Liver (tissue), 9 donors: ENCODE measurements around the gene PLXNA2. TPM values are rescaled to one million over a fixed set of nuclear protein-coding genes. Genes with fewer than 3 reads are reported as not detected.

Experiments
- DNase-seq: peaks from one replicate; pipeline ENCODE4 v3.0.0-alpha.2; 2017; ENCODE audit warnings: low spot score
- H3K27ac ChIP-seq, 2 donors: one replicate each; pipeline ENCODE4 v1.7.0; 2013; ENCODE audit warnings: inconsistent platforms in 2 of 2, low read length in 2 of 2, control low read depth in 1 of 2, low read depth in 1 of 2, mild to moderate bottlenecking in 1 of 2
- H3K27me3 ChIP-seq, 4 donors: one replicate each; pipeline versions ENCODE4 v1.6.1 to v1.7.0; 2013; ENCODE audit warnings: low read length in 3 of 4, inconsistent platforms in 1 of 4, mild to moderate bottlenecking in 1 of 4, moderate library complexity in 1 of 4; ENCODE audit not compliant: control insufficient read depth in 4 of 4, insufficient read depth in 4 of 4
- H3K36me3 ChIP-seq, 4 donors: one replicate each; pipeline versions ENCODE4 v1.6.1 to v1.7.0; 2013; ENCODE audit warnings: low read length in 3 of 4, mild to moderate bottlenecking in 3 of 4, low read depth in 1 of 4, moderate library complexity in 1 of 4; ENCODE audit not compliant: control insufficient read depth in 4 of 4, insufficient read depth in 3 of 4
- H3K4me1 ChIP-seq, 4 donors: one replicate each; pipeline versions ENCODE4 v1.6.1 to v1.7.0; 2013; ENCODE audit warnings: low read length in 3 of 4, mild to moderate bottlenecking in 3 of 4, moderate library complexity in 1 of 4; ENCODE audit not compliant: control insufficient read depth in 4 of 4, insufficient read depth in 4 of 4
- H3K4me3 ChIP-seq, 3 donors: one replicate each; pipeline versions ENCODE4 v1.6.1 to v1.7.0; 2013; ENCODE audit warnings: low read length in 3 of 3, control low read depth in 1 of 3, low read depth in 1 of 3, mild to moderate bottlenecking in 1 of 3
- H3K9ac ChIP-seq, 2 donors: one replicate each; pipeline ENCODE4 v1.7.0; 2013; ENCODE audit warnings: low read length in 2 of 2, mild to moderate bottlenecking in 2 of 2, moderate library complexity in 2 of 2, control low read depth in 1 of 2, low read depth in 1 of 2
- H3K9me3 ChIP-seq, 4 donors: one replicate each; pipeline versions ENCODE4 v1.6.1 to v1.7.0; 2013; ENCODE audit warnings: low read length in 3 of 4; ENCODE audit not compliant: control insufficient read depth in 4 of 4
- ATF3 ChIP-seq: IDR thresholded peaks from 2 replicates; pipeline ENCODE4 v1.6.1; 2016; ENCODE audit warnings: antibody characterized with exemption
- EGR1 ChIP-seq, 2 donors: IDR thresholded peaks; 2 replicates each; pipeline ENCODE4 v1.6.1; 2016 to 2018; ENCODE audit warnings: antibody characterized with exemption in 2 of 2, low read depth in 2 of 2
- FOXA1 ChIP-seq: IDR thresholded peaks from 2 replicates; pipeline ENCODE4 v1.6.1; 2016; ENCODE audit warnings: antibody characterized with exemption
- FOXA2 ChIP-seq: IDR thresholded peaks from 2 replicates; pipeline ENCODE4 v1.6.1; 2016; ENCODE audit warnings: antibody characterized with exemption
- GABPA ChIP-seq, 2 donors: IDR thresholded peaks in 1 of 2; conservative IDR thresholded peaks in 1 of 2; 2 replicates each; pipeline ENCODE4 v1.6.1; 2016; ENCODE audit warnings: antibody characterized with exemption in 2 of 2, mild to moderate bottlenecking in 1 of 2, moderate library complexity in 1 of 2
- HNF4A ChIP-seq, 2 donors: conservative IDR thresholded peaks; 2 replicates each; pipeline ENCODE4 v1.6.1; 2016; ENCODE audit warnings: antibody characterized with exemption in 2 of 2, mild to moderate bottlenecking in 2 of 2
- HNF4G ChIP-seq: IDR thresholded peaks from 2 replicates; pipeline ENCODE4 v1.6.1; 2016; ENCODE audit warnings: antibody characterized with exemption
- JUND ChIP-seq, 2 donors: IDR thresholded peaks; 2 replicates each; pipeline ENCODE4 v1.6.1; 2016; ENCODE audit warnings: antibody characterized with exemption in 2 of 2
- RAD21 ChIP-seq, 2 donors: IDR thresholded peaks; 2 replicates each; pipeline ENCODE4 v1.6.1; 2016; ENCODE audit warnings: antibody characterized with exemption in 2 of 2, mild to moderate bottlenecking in 2 of 2
- RXRA ChIP-seq, 2 donors: IDR thresholded peaks; 2 replicates each; pipeline ENCODE4 v1.6.1; 2017 to 2018; ENCODE audit warnings: antibody characterized with exemption in 2 of 2, mild to moderate bottlenecking in 1 of 2
- SP1 ChIP-seq: IDR thresholded peaks from 2 replicates; pipeline ENCODE4 v1.6.1; 2018; ENCODE audit warnings: antibody characterized with exemption, mild to moderate bottlenecking
- TAF1 ChIP-seq: conservative IDR thresholded peaks from 2 replicates; pipeline ENCODE4 v1.6.1; 2016; ENCODE audit warnings: antibody characterized with exemption, mild to moderate bottlenecking
- YY1 ChIP-seq: IDR thresholded peaks from 2 replicates; pipeline ENCODE4 v1.6.1; 2016; ENCODE audit warnings: antibody characterized with exemption, mild to moderate bottlenecking
- WGBS: extraction: QIAGEN DNeasy Blood & Tissue Kit; methylation state at CpG from one replicate; pipeline ENCODE4 v1.1.7; 2013; 5-methylcytosine and 5-hydroxymethylcytosine counted together
- polyA plus RNA-seq, 2 donors: library from polyadenylated mRNA; stranded (reverse) in 1 of 2; unstranded in 1 of 2; fragments of 200-250 nt in 1 of 2; fragments of >200 nt in 1 of 2; fragmentation: Nextera tagmentation in 1 of 2; extraction: Ambion mirVana in 1 of 2; gene quantifications; one replicate each; pipeline versions ENCODE4 v1.2.1 to v1.2.3, GENCODE V29; 2013 to 2015
- total RNA-seq, 2 donors: library from RNA; depleted of rRNA; stranded (reverse); fragments of >200 nt; gene quantifications; one replicate each; pipeline ENCODE4 v1.2.3, GENCODE V29; 2014
- TF ChIP-seq, protein P1 (sequence below): IDR thresholded peaks from 2 replicates; pipeline ENCODE4 v1.6.1; 2016; ENCODE audit warnings: antibody characterized with exemption
- TF ChIP-seq, protein P2 (sequence below): IDR thresholded peaks from 2 replicates; pipeline ENCODE4 v1.6.1; 2016; ENCODE audit warnings: antibody characterized with exemption, mild to moderate bottlenecking
- TF ChIP-seq, protein P3 (sequence below): fragments of 150-350 bp; IDR thresholded peaks from 2 replicates; pipeline ENCODE4 v1.5.1; 2017; ENCODE audit warnings: improper control_type of control experiment, low read depth, low read length; ENCODE audit not compliant: missing input control
- donor health status: healthy.
- donor health status: healthy.
- donor health status: healthy.
- donor health status: healthy.
- donor health status: healthy.

Gene PLXNA2
- total and polyA plus RNA-seq, 4 donors, result 1.8 to 9.2 (median 2.8) TPM

GRCh38 chr1:208162903-208163302, 81.3 kb downstream of the PLXNA2 start:
- TF ChIP-seq FOXA2 (no peak), RAD21 (IDR thresholded peaks at IDR 0.05) (no peak), EGR1 (IDR thresholded peaks at IDR 0.05; ENCODE audit: low read depth in 2 of 2) (no peak), FOXA1 (no peak)
- H3K4me1 ChIP-seq, result peaks cover 14 to 27% (median 21%) of the 10 kb centered on the region in 4 donors
- no peak overlapping the region for H3K27ac ChIP-seq

GRCh38 chr1:208161656-208162375, 82.4 kb downstream of the PLXNA2 start:
- H3K9me3 ChIP-seq, result no peaks in the 10 kb centered on the region
- H3K27me3 ChIP-seq, result no peaks in the 10 kb centered on the region
- H3K36me3 ChIP-seq, result no peaks in the 10 kb centered on the region
- TF ChIP-seq RXRA (IDR thresholded peaks at IDR 0.05), result no peak
- TF ChIP-seq HNF4G, result no peak
- WGBS, result 91% methylated on average over 6 of the region's 6 CpGs
- peaks cover 14 to 27% (median 21%) of the 10 kb centered on the region in 4 donors for H3K4me1 ChIP-seq
- H3K9ac ChIP-seq, result no peak overlapping the region
- no peak overlapping the region for H3K4me3 ChIP-seq
- no peak overlapping the region for H3K27ac ChIP-seq
- no peak for DNase-seq

More at GRCh38 chr1:208162903-208163302, 81.3 kb downstream of the PLXNA2 start:
- no peaks in the 10 kb centered on the region for H3K36me3 ChIP-seq
- H3K9ac ChIP-seq, result no peak overlapping the region
- H3K27me3 ChIP-seq, result no peaks in the 10 kb centered on the region
- DNase-seq, result no peak
- no peaks in the 10 kb centered on the region for H3K9me3 ChIP-seq
- H3K4me3 ChIP-seq, result no peak overlapping the region
- WGBS, result 91% methylated on average over 1 of the region's 1 CpG

GRCh38 chr1:208161005-208161404, 83.2 kb downstream of the PLXNA2 start:
- DNase-seq, result no peak
- peaks cover 14 to 25% (median 21%) of the 10 kb centered on the region in 4 donors for H3K4me1 ChIP-seq
- TF ChIP-seq FOXA2 (no peak), TAF1 (no peak), JUND (IDR thresholded peaks at IDR 0.05) (no peak), RXRA (IDR thresholded peaks at IDR 0.05) (no peak), YY1 (no peak), GABPA (IDR thresholded peaks at IDR 0.05 in 1 of 2, conservative IDR thresholded peaks at IDR 0.05 in 1 of 2) (no peak), FOXA1 (no peak), HNF4G (no peak), SP1 (no peak), ATF3 (no peak), HNF4A (conservative IDR thresholded peaks at IDR 0.05) (no peak)
- TF ChIP-seq, protein P1, sequence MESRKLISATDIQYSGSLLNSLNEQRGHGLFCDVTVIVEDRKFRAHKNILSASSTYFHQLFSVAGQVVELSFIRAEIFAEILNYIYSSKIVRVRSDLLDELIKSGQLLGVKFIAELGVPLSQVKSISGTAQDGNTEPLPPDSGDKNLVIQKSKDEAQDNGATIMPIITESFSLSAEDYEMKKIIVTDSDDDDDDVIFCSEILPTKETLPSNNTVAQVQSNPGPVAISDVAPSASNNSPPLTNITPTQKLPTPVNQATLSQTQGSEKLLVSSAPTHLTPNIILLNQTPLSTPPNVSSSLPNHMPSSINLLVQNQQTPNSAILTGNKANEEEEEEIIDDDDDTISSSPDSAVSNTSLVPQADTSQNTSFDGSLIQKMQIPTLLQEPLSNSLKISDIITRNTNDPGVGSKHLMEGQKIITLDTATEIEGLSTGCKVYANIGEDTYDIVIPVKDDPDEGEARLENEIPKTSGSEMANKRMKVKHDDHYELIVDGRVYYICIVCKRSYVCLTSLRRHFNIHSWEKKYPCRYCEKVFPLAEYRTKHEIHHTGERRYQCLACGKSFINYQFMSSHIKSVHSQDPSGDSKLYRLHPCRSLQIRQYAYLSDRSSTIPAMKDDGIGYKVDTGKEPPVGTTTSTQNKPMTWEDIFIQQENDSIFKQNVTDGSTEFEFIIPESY, result no peak
- TF ChIP-seq, protein P2, sequence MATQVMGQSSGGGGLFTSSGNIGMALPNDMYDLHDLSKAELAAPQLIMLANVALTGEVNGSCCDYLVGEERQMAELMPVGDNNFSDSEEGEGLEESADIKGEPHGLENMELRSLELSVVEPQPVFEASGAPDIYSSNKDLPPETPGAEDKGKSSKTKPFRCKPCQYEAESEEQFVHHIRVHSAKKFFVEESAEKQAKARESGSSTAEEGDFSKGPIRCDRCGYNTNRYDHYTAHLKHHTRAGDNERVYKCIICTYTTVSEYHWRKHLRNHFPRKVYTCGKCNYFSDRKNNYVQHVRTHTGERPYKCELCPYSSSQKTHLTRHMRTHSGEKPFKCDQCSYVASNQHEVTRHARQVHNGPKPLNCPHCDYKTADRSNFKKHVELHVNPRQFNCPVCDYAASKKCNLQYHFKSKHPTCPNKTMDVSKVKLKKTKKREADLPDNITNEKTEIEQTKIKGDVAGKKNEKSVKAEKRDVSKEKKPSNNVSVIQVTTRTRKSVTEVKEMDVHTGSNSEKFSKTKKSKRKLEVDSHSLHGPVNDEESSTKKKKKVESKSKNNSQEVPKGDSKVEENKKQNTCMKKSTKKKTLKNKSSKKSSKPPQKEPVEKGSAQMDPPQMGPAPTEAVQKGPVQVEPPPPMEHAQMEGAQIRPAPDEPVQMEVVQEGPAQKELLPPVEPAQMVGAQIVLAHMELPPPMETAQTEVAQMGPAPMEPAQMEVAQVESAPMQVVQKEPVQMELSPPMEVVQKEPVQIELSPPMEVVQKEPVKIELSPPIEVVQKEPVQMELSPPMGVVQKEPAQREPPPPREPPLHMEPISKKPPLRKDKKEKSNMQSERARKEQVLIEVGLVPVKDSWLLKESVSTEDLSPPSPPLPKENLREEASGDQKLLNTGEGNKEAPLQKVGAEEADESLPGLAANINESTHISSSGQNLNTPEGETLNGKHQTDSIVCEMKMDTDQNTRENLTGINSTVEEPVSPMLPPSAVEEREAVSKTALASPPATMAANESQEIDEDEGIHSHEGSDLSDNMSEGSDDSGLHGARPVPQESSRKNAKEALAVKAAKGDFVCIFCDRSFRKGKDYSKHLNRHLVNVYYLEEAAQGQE, result no peak
- TF ChIP-seq, protein P3, sequence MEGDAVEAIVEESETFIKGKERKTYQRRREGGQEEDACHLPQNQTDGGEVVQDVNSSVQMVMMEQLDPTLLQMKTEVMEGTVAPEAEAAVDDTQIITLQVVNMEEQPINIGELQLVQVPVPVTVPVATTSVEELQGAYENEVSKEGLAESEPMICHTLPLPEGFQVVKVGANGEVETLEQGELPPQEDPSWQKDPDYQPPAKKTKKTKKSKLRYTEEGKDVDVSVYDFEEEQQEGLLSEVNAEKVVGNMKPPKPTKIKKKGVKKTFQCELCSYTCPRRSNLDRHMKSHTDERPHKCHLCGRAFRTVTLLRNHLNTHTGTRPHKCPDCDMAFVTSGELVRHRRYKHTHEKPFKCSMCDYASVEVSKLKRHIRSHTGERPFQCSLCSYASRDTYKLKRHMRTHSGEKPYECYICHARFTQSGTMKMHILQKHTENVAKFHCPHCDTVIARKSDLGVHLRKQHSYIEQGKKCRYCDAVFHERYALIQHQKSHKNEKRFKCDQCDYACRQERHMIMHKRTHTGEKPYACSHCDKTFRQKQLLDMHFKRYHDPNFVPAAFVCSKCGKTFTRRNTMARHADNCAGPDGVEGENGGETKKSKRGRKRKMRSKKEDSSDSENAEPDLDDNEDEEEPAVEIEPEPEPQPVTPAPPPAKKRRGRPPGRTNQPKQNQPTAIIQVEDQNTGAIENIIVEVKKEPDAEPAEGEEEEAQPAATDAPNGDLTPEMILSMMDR, result no peak
- no peaks in the 10 kb centered on the region for H3K36me3 ChIP-seq
- no peak overlapping the region for H3K27ac ChIP-seq
- H3K27me3 ChIP-seq, result no peaks in the 10 kb centered on the region
- 94% methylated on average over 1 of the region's 1 CpG for WGBS
- no peaks in the 10 kb centered on the region for H3K9me3 ChIP-seq
- no peak overlapping the region for H3K9ac ChIP-seq
- no peak overlapping the region for H3K4me3 ChIP-seq
